HG03039 (cell line): ENCODE data around the gene TBCK.

Experiments
- ATAC-seq: cut with Tn5 transposase; IDR thresholded peaks from one replicate; pipeline ENCODE4 v1.9.1; 2021; ENCODE audit warnings: mild to moderate bottlenecking, moderate library complexity; ENCODE audit not compliant: unreplicated experiment

Gene TBCK

DNA sequence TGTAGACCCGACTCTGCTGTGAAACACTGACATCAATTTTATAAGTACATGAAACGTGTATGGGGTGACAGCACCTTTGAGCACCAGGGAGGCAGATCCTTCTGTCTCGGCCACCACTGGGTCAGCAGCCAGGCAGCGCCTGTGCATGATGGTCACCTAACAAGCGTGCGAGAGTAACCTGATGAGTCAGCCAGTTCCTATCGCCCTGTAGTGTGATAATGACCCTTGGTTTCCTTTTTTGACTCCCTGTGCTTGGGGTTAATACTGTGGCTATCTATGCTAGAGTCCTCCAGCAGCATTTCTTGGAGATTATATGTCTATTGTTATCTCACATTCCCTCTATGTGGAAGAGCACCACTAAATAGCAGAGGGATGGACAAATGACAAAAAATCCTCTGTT, 319.2 kb downstream of the TBCK start:
- no peak for ATAC-seq

DNA sequence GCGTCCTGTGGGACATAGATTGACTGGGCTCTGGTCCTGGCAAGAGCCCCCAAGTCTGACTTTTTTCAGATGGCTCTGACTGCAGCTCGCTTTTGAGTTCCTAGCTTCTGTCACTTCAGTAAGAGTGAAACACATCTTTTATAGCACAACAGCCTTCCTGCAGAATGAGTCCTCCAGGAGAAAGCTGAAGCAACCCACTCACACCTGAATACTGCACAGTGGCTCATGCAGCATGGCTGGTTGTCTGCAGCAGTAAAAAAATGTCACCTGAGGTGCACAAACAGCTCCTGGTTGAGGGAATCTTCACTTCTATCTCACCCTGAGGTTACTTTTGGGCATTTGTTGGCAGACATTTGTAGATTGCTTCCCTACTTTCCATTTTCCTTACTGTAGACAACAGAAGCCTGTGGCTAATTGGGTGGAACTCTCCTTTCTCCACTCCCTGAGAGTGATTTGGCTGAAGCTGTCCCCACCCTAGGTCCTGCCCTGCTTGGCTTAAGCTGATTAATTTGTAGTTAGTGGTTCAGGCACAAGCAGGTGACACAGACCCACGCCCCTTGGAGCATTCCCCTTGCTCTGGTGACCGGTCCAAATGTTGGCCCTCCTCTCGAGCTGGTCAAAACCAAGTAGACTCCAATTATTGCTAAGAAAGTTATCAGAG, 321.0 kb downstream of the TBCK start:
- ATAC-seq: no peak

DNA sequence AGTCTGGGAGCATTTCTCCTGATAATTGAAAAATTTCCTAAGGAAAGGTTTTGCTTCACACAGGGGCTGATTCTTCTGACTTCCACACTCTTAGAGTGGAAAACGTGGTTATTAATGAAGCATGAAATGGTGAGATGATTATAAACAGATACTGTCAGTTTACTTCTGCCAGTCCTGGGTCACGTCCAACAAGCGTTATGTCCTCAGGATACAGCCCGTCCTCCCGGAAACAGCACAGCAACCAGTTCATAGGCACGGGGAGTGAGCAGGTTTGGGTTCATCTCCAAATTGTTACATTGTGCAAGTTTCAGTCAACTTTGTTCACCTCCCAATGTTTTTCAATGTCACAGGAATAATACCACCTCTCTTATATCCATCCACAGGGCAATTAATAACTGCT, 321.9 kb downstream of the TBCK start:
- no peak for ATAC-seq

DNA sequence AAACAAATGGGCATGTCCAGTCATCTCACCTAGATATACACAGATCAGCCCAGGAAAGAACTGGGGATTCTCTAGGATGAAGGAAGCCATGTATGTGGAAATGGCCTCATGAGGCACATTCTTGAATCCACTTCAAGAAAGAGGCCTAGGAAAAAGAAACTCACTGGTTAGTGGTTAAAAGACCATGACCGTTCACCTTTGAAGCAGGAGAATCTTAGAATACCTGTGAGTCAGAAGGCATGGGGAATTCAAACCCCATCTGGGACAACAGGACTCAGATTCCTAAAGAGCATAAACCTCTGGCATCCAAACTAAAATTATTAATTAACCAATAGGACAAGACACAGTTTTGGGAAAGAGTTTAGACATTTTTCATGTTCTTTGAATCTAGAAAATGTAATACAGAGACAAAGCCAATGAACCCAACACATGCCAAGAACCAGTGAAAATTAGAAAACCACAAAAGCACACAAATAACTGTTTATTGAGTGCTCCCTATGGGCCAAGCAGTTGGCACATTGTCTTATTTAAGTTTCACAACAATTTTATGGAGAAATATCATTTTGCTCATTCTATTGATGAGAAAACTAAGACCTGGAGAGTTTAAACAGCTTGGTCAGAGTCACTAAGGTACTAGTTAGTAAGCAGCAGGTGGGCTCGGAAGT, 323.2 kb downstream of the TBCK start:
- no peak for ATAC-seq

DNA sequence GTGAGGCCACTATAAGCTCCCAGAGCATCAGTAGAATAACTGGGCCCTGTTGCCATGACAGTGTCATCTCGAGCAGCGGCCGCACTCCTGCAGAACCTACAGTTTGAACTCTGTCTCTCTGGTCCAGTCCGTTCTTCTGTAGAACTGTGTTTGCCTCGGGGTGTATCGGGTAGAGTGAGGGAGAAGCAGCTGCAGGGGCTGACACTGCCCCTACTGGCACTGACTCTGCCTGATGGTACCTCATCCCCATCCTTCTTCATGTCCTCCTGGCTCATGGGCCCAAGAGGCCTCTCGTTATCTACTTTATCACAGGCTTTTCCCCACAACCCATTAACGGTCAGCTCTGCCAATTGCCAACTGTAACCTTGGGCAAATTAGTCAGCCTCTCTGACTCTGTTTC, 324.3 kb downstream of the TBCK start:
- no peak for ATAC-seq
